ENCODE measurements around the gene HDDC3.
"Not testable (repeated sequence)": the region's sequence is repeated elsewhere in the genome, so short reads cannot be mapped to it uniquely, and the experiment has no call there.

Gene HDDC3

GRCh38 chr15:90909976-90910375 is 22.4 kb downstream of the HDDC3 start:
- no peak for DNase-seq (ENCODE audit: low spot score)

GRCh38 chr15:90909449-90909848 is 22.9 kb downstream of the HDDC3 start:
- DNase-seq (ENCODE audit: low spot score) = not testable (repeated sequence)

GRCh38 chr15:90907838-90908507 is 24.4 kb downstream of the HDDC3 start:
- no peak for DNase-seq (ENCODE audit: low spot score)

- DNase-seq (ENCODE audit: low spot score) = no peak
These were observed 25.2 kb downstream of the HDDC3 start for GRCh38 chr15:90907051-90907660.

- DNase-seq (ENCODE audit: low spot score) = no peak
These were observed 26.0 kb downstream of the HDDC3 start for GRCh38 chr15:90906181-90906849.

- DNase-seq (ENCODE audit: low spot score) = no peak
These were observed 26.8 kb downstream of the HDDC3 start for GRCh38 chr15:90905306-90906180.

- no peak for DNase-seq (ENCODE audit: low spot score)
These were observed 27.6 kb downstream of the HDDC3 start for GRCh38 chr15:90904746-90905145.

- peak; percentile 80 for DNase-seq (ENCODE audit: low spot score)
These were observed 28.4 kb downstream of the HDDC3 start for GRCh38 chr15:90903733-90904536.

GRCh38 chr15:90902840-90903732 is 29.3 kb downstream of the HDDC3 start, which contains the start of gene MAN2A2:
MAN2A2 (plus strand) TSS chr15:90903302; CDS start chr15:90904208, 906 bp downstream.
- peak; percentile 85 for DNase-seq (ENCODE audit: low spot score)

GRCh38 chr15:90902040-90902839 is 30.1 kb downstream of the HDDC3 start:
- peak; percentile 88 for DNase-seq (ENCODE audit: low spot score)

- DNase-seq (ENCODE audit: low spot score) = peak; percentile 90
These were observed 30.9 kb downstream of the HDDC3 start for GRCh38 chr15:90901175-90902039.

- DNase-seq (ENCODE audit: low spot score) = not testable (repeated sequence)
These were observed 35.2 kb downstream of the HDDC3 start for GRCh38 chr15:90897131-90897655.

GRCh38 chr15:90895571-90896117 is 36.7 kb downstream of the HDDC3 start:
- peak; percentile 20 for DNase-seq (ENCODE audit: low spot score)

GRCh38 chr15:90893175-90894090 is 38.9 kb downstream of the HDDC3 start:
- peak; percentile 21 for DNase-seq (ENCODE audit: low spot score)

- DNase-seq (ENCODE audit: low spot score) = no peak
These were observed 39.7 kb downstream of the HDDC3 start for GRCh38 chr15:90892498-90893174.

GRCh38 chr15:90892023-90892422 is 40.3 kb downstream of the HDDC3 start:
- no peak for DNase-seq (ENCODE audit: low spot score)
